Measurements from ENCODE around the gene SAMD11. TPM values are rescaled to one million over a fixed set of nuclear protein-coding genes. Genes with fewer than 3 reads are reported as not detected.
"Not testable (repeated sequence)": the region's sequence is repeated elsewhere in the genome, so short reads cannot be mapped to it uniquely, and the experiment has no call there.

Gene SAMD11, protein sequence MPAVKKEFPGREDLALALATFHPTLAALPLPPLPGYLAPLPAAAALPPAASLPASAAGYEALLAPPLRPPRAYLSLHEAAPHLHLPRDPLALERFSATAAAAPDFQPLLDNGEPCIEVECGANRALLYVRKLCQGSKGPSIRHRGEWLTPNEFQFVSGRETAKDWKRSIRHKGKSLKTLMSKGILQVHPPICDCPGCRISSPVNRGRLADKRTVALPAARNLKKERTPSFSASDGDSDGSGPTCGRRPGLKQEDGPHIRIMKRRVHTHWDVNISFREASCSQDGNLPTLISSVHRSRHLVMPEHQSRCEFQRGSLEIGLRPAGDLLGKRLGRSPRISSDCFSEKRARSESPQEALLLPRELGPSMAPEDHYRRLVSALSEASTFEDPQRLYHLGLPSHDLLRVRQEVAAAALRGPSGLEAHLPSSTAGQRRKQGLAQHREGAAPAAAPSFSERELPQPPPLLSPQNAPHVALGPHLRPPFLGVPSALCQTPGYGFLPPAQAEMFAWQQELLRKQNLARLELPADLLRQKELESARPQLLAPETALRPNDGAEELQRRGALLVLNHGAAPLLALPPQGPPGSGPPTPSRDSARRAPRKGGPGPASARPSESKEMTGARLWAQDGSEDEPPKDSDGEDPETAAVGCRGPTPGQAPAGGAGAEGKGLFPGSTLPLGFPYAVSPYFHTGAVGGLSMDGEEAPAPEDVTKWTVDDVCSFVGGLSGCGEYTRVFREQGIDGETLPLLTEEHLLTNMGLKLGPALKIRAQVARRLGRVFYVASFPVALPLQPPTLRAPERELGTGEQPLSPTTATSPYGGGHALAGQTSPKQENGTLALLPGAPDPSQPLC
- total RNA-seq = 10 to 100 TPM in 2 of 4 donors, 1 to 10 TPM in 2; 1.0 to 40.7 (median 13.8) TPM

DNA sequence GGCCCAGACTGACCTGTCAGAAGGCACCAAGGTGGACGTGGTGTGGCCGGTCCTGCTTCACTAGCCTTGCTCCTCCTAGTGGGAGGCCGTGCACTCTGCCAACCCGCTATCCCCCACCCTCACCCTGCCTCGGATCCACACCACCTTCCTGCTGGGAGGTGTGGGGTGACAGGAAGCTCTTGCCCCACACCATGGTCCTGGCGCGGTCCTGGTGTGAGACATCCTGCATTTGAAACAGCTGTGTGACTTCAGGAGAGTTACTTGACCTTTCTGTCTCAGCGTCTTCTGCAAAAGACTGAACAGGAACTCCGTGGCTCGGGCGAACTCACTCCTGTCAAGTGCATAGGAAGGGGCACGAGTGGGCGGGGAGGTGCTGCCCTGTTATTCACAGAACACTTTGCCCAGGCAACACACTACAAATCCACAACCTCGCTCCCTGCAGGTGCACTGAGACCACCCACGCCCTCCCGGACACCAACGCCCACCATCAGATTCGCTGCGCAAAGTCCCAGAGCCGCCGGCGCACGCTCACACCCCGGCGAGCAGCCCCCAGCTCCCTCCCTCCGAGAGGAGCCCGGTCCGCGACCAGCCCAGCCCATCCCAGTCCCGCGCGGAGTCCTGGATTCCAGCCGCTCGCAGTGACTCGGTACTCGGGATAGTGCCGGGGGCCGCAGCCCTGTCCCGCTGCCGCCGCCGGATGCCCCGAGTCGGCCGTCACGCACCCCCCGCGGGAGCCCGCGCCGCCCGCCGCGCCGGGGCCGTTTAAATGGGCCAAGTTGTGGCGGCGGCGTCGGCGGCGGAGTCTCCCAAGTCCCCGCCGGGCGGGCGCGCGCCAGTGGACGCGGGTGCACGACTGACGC lies at the start of gene SAMD11:
Gene SAMD11 (plus strand): TSS at position 793 of the 860 bp plus-strand sequence. CDS start 509 bp downstream, outside the sequence.
- H3K4me1 ChIP-seq = peaks cover 10 to 48% of the 10 kb centered on the region in 2 donors
- peak within 1 kb of the TSS; percentile 13 to 40 for H3K4me3 ChIP-seq
- TF ChIP-seq POLR2A (IDR thresholded peaks at IDR 0.05) = no peak
- TF ChIP-seq, protein P1, sequence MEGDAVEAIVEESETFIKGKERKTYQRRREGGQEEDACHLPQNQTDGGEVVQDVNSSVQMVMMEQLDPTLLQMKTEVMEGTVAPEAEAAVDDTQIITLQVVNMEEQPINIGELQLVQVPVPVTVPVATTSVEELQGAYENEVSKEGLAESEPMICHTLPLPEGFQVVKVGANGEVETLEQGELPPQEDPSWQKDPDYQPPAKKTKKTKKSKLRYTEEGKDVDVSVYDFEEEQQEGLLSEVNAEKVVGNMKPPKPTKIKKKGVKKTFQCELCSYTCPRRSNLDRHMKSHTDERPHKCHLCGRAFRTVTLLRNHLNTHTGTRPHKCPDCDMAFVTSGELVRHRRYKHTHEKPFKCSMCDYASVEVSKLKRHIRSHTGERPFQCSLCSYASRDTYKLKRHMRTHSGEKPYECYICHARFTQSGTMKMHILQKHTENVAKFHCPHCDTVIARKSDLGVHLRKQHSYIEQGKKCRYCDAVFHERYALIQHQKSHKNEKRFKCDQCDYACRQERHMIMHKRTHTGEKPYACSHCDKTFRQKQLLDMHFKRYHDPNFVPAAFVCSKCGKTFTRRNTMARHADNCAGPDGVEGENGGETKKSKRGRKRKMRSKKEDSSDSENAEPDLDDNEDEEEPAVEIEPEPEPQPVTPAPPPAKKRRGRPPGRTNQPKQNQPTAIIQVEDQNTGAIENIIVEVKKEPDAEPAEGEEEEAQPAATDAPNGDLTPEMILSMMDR (IDR thresholded peaks at IDR 0.05) = no peak
- H3K36me3 ChIP-seq = no peaks in the 10 kb centered on the region
- no peak within 1 kb of the TSS for H3K27ac ChIP-seq
- intact Hi-C loops (cut with DNase I; ENCODE audit: low total_unique reads) = no loop called here
- no peaks in the 10 kb centered on the region for H3K9me3 ChIP-seq
- H3K27me3 ChIP-seq = no peaks in the 10 kb centered on the region
- DNase-seq = peak; percentile 74 to 87

DNA sequence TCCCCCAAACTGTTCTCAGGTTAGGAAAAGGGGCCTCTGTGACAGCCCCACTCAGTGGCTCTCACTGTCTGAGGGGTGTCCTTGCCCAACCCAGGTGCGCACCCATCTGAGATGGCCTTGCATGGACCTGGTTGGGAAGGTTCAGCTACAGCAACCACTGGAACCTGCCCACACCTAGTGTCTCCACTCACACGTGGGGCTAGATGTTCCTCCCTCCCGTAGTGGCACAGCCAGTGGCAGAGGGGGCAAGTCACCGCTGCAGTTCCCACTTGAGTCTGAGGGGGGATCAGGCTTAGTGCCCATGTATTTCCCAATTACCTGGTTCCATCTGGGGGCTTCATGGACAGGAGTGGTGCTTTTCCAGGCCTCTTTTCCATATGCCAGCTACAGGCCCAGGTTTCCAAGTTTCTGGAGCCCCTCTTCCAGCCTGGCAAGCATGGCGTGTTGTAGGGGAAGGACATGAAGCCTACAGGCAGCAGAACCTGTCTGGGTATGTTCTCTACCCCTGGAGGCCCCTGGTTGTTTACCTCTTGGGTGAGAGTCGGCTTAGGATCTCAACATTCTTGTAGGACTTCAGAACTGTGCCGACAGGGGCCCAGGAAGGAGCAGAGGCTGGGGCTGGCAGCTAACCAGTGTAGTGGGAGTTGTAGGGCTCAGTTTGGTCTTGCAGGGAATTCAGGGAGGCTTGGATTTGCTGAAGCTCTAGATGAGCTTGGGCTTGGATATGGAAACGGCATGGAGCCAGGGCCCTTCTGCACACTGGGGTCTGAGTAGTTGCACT lies 47.1 kb upstream of the SAMD11 start:
- H3K4me1 ChIP-seq; H3K36me3 ChIP-seq; H3K27me3 ChIP-seq; H3K9me3 ChIP-seq; H3K27ac ChIP-seq; H3K4me3 ChIP-seq; intact Hi-C loops (cut with DNase I; ENCODE audit: low total_unique reads); DNase-seq: not testable (repeated sequence)

GRCh38 chr1:877209-877986 lies 46.3 kb upstream of the SAMD11 start:
- H3K27ac ChIP-seq; intact Hi-C loops (cut with DNase I; ENCODE audit: low total_unique reads); H3K4me1 ChIP-seq; H3K36me3 ChIP-seq; H3K9me3 ChIP-seq; DNase-seq; H3K4me3 ChIP-seq: not testable (repeated sequence)
- peaks cover 0 to 10% of the 10 kb centered on the region in 2 donors for H3K27me3 ChIP-seq

DNA sequence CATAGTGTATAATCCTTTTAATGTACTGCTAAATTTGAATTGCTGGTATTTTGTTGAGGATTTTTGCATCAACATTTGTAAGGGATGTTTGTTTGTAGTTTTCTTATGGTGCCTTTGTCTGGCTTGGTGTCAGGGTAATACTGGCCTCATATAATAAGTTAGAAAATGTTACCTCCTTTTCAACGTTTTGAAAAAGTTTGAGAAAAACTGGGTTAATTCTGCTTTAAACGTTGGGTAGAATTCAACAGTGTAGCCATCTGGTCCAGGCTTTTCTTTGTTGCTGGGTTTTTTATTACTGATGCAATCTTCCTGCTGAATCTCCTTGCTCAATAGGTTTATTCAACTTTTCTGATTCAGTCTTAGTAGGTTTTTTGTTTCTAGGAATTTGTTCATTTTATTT lies 43.2 kb upstream of the SAMD11 start:
- H3K27ac ChIP-seq; H3K4me1 ChIP-seq; intact Hi-C loops (cut with DNase I; ENCODE audit: low total_unique reads); DNase-seq; H3K9me3 ChIP-seq; H3K36me3 ChIP-seq; H3K4me3 ChIP-seq: not testable (repeated sequence)
- H3K27me3 ChIP-seq = peaks cover 0 to 17% of the 10 kb centered on the region in 2 donors

GRCh38 chr1:880915-881314 lies 42.8 kb upstream of the SAMD11 start:
- H3K4me3 ChIP-seq; H3K36me3 ChIP-seq; DNase-seq; H3K9me3 ChIP-seq; H3K4me1 ChIP-seq; H3K27ac ChIP-seq; intact Hi-C loops (cut with DNase I; ENCODE audit: low total_unique reads): not testable (repeated sequence)
- H3K27me3 ChIP-seq = peaks cover 0 to 17% of the 10 kb centered on the region in 2 donors

DNA sequence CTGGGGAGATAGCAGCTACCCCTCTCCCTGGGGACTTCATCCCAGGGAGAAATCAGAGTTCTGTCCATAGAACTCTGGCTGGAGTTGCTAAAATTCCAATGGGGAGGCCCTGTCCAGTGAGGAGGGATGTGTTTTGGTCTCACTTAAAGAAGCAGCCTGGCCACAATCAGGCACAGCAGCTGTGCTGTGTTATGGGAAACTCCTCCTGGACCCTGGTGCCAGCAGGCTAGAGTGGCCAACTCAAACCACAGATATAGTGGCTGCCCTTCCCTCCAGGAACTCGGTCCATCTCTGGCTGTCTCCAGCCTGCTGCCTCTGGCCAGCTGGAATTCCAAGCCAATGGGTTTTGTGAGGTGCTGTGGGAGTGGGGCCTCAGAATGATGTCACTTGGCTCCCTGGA lies 37.4 kb upstream of the SAMD11 start:
- no peaks in the 10 kb centered on the region for H3K4me1 ChIP-seq
- DNase-seq = no peak
- H3K36me3 ChIP-seq = no peaks in the 10 kb centered on the region
- intact Hi-C loops (cut with DNase I; ENCODE audit: low total_unique reads) = no loop called here
- no peak overlapping the region for H3K4me3 ChIP-seq
- no peak for TF ChIP-seq POLR2A (IDR thresholded peaks at IDR 0.05)
- TF ChIP-seq, protein P1 (IDR thresholded peaks at IDR 0.05) = no peak
- H3K9me3 ChIP-seq = no peaks in the 10 kb centered on the region
- no peak overlapping the region for H3K27ac ChIP-seq
- H3K27me3 ChIP-seq = peaks cover 0 to 16% of the 10 kb centered on the region in 2 donors
